Thyroid gland (tissue), 4 donors: ENCODE data around the gene BRD2.

ENCODE experiments used
- POLR2A ChIP-seq, 2 donors: fragments of 450-650 bp; IDR thresholded peaks; one replicate each; pipeline ENCODE4 v1.6.1; 2017; ENCODE audit warnings: antibody characterized with exemption in 2 of 2, mild to moderate bottlenecking in 2 of 2, moderate library complexity in 1 of 2
- TF ChIP-seq, protein P1 (sequence below), 6 experiments: fragments of 200-600 bp in 3 of 6; fragments of 450-650 bp in 3 of 6; sonication (generic) in 3 of 6; IDR thresholded peaks; one replicate each; pipeline ENCODE4 v1.5.1; 2016 to 2019; ENCODE audit warnings: antibody characterized with exemption in 6 of 6, mild to moderate bottlenecking in 2 of 6, inconsistent platforms in 1 of 6, moderate library complexity in 1 of 6

DNA sequence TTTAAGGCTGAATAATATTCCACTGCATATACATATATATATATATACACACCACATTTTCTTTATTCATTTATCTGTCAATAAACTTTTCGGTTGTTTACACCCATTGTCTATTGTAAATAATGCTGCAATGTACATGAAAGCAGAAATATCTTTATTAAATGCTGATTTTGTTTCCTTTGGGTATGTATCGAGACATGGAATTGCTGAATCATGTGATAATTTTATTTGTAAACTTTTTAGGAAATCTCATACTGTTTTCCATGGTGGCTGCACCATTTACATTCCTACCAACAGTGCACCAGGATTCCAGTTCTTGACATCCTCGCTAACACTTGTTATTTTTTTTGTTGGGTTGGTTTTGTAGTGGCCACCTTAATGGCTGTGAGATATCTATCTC, 55.1 kb downstream of the BRD2 start:
- TF ChIP-seq, protein P1, sequence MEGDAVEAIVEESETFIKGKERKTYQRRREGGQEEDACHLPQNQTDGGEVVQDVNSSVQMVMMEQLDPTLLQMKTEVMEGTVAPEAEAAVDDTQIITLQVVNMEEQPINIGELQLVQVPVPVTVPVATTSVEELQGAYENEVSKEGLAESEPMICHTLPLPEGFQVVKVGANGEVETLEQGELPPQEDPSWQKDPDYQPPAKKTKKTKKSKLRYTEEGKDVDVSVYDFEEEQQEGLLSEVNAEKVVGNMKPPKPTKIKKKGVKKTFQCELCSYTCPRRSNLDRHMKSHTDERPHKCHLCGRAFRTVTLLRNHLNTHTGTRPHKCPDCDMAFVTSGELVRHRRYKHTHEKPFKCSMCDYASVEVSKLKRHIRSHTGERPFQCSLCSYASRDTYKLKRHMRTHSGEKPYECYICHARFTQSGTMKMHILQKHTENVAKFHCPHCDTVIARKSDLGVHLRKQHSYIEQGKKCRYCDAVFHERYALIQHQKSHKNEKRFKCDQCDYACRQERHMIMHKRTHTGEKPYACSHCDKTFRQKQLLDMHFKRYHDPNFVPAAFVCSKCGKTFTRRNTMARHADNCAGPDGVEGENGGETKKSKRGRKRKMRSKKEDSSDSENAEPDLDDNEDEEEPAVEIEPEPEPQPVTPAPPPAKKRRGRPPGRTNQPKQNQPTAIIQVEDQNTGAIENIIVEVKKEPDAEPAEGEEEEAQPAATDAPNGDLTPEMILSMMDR (IDR thresholded peaks at IDR 0.05) = no peak
- TF ChIP-seq POLR2A (IDR thresholded peaks at IDR 0.05) = no peak
